ENCODE measurements around the gene KCNIP3. TPM values are rescaled to one million over a fixed set of nuclear protein-coding genes. Genes with fewer than 3 reads are reported as not detected.

KCNIP3 gene
- total and polyA plus RNA-seq, 2 donors (not counting 1 experiment from before 2014, with no cell fraction given) = not detected

GRCh38 chr2:95330794-95331338, 33.7 kb downstream of the KCNIP3 start:
- 89% methylated on average over 11 of the region's 11 CpGs for WGBS (ENCODE audit: insufficient coverage)
- H3K4me3 Mint-ChIP-seq = no peak overlapping the region
- intact Hi-C loops (cut with micrococcal nuclease) = no loop called here

GRCh38 chr2:95331606-95332005, 34.5 kb downstream of the KCNIP3 start:
- H3K36me3 ChIP-seq (replicated peaks in 1 of 2; ENCODE audit: control extremely low read depth in 1 of 2, control insufficient read depth in 1 of 2, extremely low read depth in 1 of 2, insufficient read depth in 2 of 2, low read length in 1 of 2) = no peaks in the 10 kb centered on the region
- no peaks in the 10 kb centered on the region for H3K79me2 ChIP-seq (ENCODE audit: control insufficient read depth, insufficient read depth, low read length)
- ChIA-PET CTCF (no interaction called here), POLR2A (no interaction called here)
- no peaks in the 10 kb centered on the region for H3K27me3 ChIP-seq (replicated peaks in 1 of 4; ENCODE audit: control extremely low read depth in 1 of 4, control insufficient read depth in 3 of 4, insufficient read depth in 4 of 4, low read length in 3 of 4)
- ATAC-seq (ENCODE audit: low read depth) (no peak), DNase-seq (no peak)
- no peak overlapping the region for H3K4me3 Mint-ChIP-seq
- H3K4me1 ChIP-seq (ENCODE audit: control insufficient read depth in 2 of 2, insufficient read depth in 2 of 2, low read length in 2 of 2) = no peaks in the 10 kb centered on the region
- no peaks in the 10 kb centered on the region for H3K4me1 Mint-ChIP-seq
- no peak overlapping the region for H3K4me3 ChIP-seq (ENCODE audit: control extremely low read depth in 1 of 5, extremely low read depth in 1 of 5, insufficient read depth in 1 of 5, low read depth in 2 of 5, low read length in 4 of 5)
- H3K9me3 ChIP-seq (ENCODE audit: control extremely low read depth in 1 of 3, control insufficient read depth in 2 of 3, insufficient read depth in 1 of 3, low read length in 2 of 3) = no peaks in the 10 kb centered on the region
- H3K27ac Mint-ChIP-seq = no peak overlapping the region
- TF ChIP-seq EZH2 (IDR thresholded peaks at IDR 0.05; ENCODE audit: borderline replicate concordance, insufficient read depth, low read depth, low read length, poor library complexity, severe bottlenecking) (no peak), CTCF (IDR thresholded peaks at IDR 0.05) (no peak)
- no peak overlapping the region for H2AFZ ChIP-seq (ENCODE audit: insufficient read depth, low read depth, low read length, poor library complexity, severe bottlenecking)
- H3K27ac ChIP-seq (ENCODE audit: low read length in 2 of 2) = no peak overlapping the region
- H3K27me3 Mint-ChIP-seq = no peaks in the 10 kb centered on the region
- intact Hi-C loops (cut with micrococcal nuclease) = no loop called here
- H3K9me3 Mint-ChIP-seq (ENCODE audit: insufficient read depth) = no peaks in the 10 kb centered on the region
- no peaks in the 10 kb centered on the region for H4K20me1 ChIP-seq (ENCODE audit: control insufficient read depth, insufficient read depth, low read length, poor library complexity, severe bottlenecking)
- no peak overlapping the region for H3K4me2 ChIP-seq (replicated peaks; ENCODE audit: low read depth, low read length, poor library complexity, severe bottlenecking)
- WGBS (ENCODE audit: insufficient coverage) = 94% methylated on average over 10 of the region's 10 CpGs
- no peak overlapping the region for H3K9ac ChIP-seq (ENCODE audit: low read length)

More at GRCh38 chr2:95330794-95331338, 33.7 kb downstream of the KCNIP3 start:
- Mint-ChIP-seq H3K4me1 (no peaks in the 10 kb centered on the region), H3K27me3 (no peaks in the 10 kb centered on the region), H3K9me3 (ENCODE audit: insufficient read depth) (peaks cover under 1% of the 10 kb centered on the region), H3K27ac (no peak overlapping the region)
- H3K4me3 ChIP-seq (ENCODE audit: control extremely low read depth in 1 of 5, extremely low read depth in 1 of 5, insufficient read depth in 1 of 5, low read depth in 2 of 5, low read length in 4 of 5) = no peak overlapping the region
- H3K9me3 ChIP-seq (ENCODE audit: control extremely low read depth in 1 of 3, control insufficient read depth in 2 of 3, insufficient read depth in 1 of 3, low read length in 2 of 3) = peaks cover 0 to 3% (median 0%) of the 10 kb centered on the region in 3 donors
- CTCF ChIA-PET = no interaction called here
- DNase-seq (no peak), ATAC-seq (ENCODE audit: low read depth) (no peak)
- H3K9ac ChIP-seq (ENCODE audit: low read length) = no peak overlapping the region
- H3K4me1 ChIP-seq (ENCODE audit: control insufficient read depth in 2 of 2, insufficient read depth in 2 of 2, low read length in 2 of 2) = no peaks in the 10 kb centered on the region
- POLR2A ChIA-PET = no interaction called here
- H3K79me2 ChIP-seq (ENCODE audit: control insufficient read depth, insufficient read depth, low read length) = no peaks in the 10 kb centered on the region
- no peak overlapping the region for H2AFZ ChIP-seq (ENCODE audit: insufficient read depth, low read depth, low read length, poor library complexity, severe bottlenecking)
- H3K27me3 ChIP-seq (replicated peaks in 1 of 4; ENCODE audit: control extremely low read depth in 1 of 4, control insufficient read depth in 3 of 4, insufficient read depth in 4 of 4, low read length in 3 of 4) = no peaks in the 10 kb centered on the region
- no peaks in the 10 kb centered on the region for H3K36me3 ChIP-seq (replicated peaks in 1 of 2; ENCODE audit: control extremely low read depth in 1 of 2, control insufficient read depth in 1 of 2, extremely low read depth in 1 of 2, insufficient read depth in 2 of 2, low read length in 1 of 2)
- TF ChIP-seq EZH2 (IDR thresholded peaks at IDR 0.05; ENCODE audit: borderline replicate concordance, insufficient read depth, low read depth, low read length, poor library complexity, severe bottlenecking) (no peak), CTCF (IDR thresholded peaks at IDR 0.05) (no peak)
- H3K4me2 ChIP-seq (replicated peaks; ENCODE audit: low read depth, low read length, poor library complexity, severe bottlenecking) = no peak overlapping the region
- H4K20me1 ChIP-seq (ENCODE audit: control insufficient read depth, insufficient read depth, low read length, poor library complexity, severe bottlenecking) = no peaks in the 10 kb centered on the region
- no peak overlapping the region for H3K27ac ChIP-seq (ENCODE audit: low read length in 2 of 2)

Measured in B cell (primary cell).